Activated T-cell treated with anti-CD3 and anti-CD28 coated beads, Interleukin-2, amount 50 U/mL, for 4 hours (primary cell): ENCODE results near the gene SDK1. TPM values are rescaled to one million over a fixed set of nuclear protein-coding genes. Genes with fewer than 3 reads are reported as not detected.
"Not testable (repeated sequence)": the region's sequence is repeated elsewhere in the genome, so short reads cannot be mapped to it uniquely, and the experiment has no call there.

Experiments used
- ATAC-seq, 2 donors: fragments of 200-7000 bp; cut with Tn5 transposase; one replicate each; pipeline ENCODE4 v1.10.0; 2021
- DNase-seq: peaks from one replicate; pipeline ENCODE4 v3.0.0-alpha.2; 2020
- H3K27me3 Mint-ChIP-seq: one replicate; pipeline ENCODE4 v1.8.0; 2021; ENCODE audit warnings: low read depth, mixed read lengths
- H3K36me3 Mint-ChIP-seq: one replicate; pipeline ENCODE4 v1.8.0; 2022; ENCODE audit warnings: mixed read lengths; ENCODE audit not compliant: insufficient read depth
- H3K4me1 Mint-ChIP-seq: one replicate; pipeline ENCODE4 v1.8.0; 2021; ENCODE audit warnings: low read depth, mixed read lengths
- H3K4me3 Mint-ChIP-seq: one replicate; pipeline ENCODE4 v1.8.0; 2021; ENCODE audit warnings: mild to moderate bottlenecking, moderate library complexity, mixed read lengths
- H3K9me3 Mint-ChIP-seq: one replicate; pipeline ENCODE4 v1.8.0; 2021; ENCODE audit warnings: mixed read lengths
- total RNA-seq, 3 donors: library from RNA; stranded (reverse); gene quantifications; one replicate each; pipeline ENCODE4 v1.2.1, GENCODE V29; 2021

The SDK1 gene
- total RNA-seq, 3 donors from 2014 or later, result 0.05 to 0.79 (median 0.40) TPM

GRCh38 chr7:4208586-4208985 lies 907.5 kb downstream of the SDK1 start:
- DNase-seq (no peak), ATAC-seq (no peak)
- no peaks in the 10 kb centered on the region for H3K27me3 Mint-ChIP-seq
- no peak overlapping the region for H3K4me3 Mint-ChIP-seq
- H3K9me3 Mint-ChIP-seq, result no peaks in the 10 kb centered on the region
- peaks cover 8% of the 10 kb centered on the region for H3K4me1 Mint-ChIP-seq
- no peaks in the 10 kb centered on the region for H3K36me3 Mint-ChIP-seq

- Mint-ChIP-seq H3K27me3 (no peaks in the 10 kb centered on the region), H3K9me3 (no peaks in the 10 kb centered on the region), H3K4me1 (peaks cover 5% of the 10 kb centered on the region), H3K36me3 (no peaks in the 10 kb centered on the region), H3K4me3 (no peak overlapping the region)
- no peak for ATAC-seq
- DNase-seq, result no peak
Measured at GRCh38 chr7:4209126-4209525, 908.1 kb downstream of the SDK1 start.

- no peaks in the 10 kb centered on the region for H3K27me3 Mint-ChIP-seq
- no peaks in the 10 kb centered on the region for H3K4me1 Mint-ChIP-seq
- DNase-seq (no peak), ATAC-seq (no peak)
- no peaks in the 10 kb centered on the region for H3K9me3 Mint-ChIP-seq
- no peaks in the 10 kb centered on the region for H3K36me3 Mint-ChIP-seq
- H3K4me3 Mint-ChIP-seq, result no peak overlapping the region
Measured at GRCh38 chr7:4209966-4210365, 908.9 kb downstream of the SDK1 start.

GRCh38 chr7:4210821-4211220 lies 909.8 kb downstream of the SDK1 start:
- Mint-ChIP-seq H3K4me3 (no peak overlapping the region), H3K9me3 (no peaks in the 10 kb centered on the region), H3K36me3 (no peaks in the 10 kb centered on the region), H3K27me3 (no peaks in the 10 kb centered on the region), H3K4me1 (no peaks in the 10 kb centered on the region)
- ATAC-seq, result no peak
- DNase-seq, result no peak

- no peak for ATAC-seq
Measured at GRCh38 chr7:4211261-4211660, 910.2 kb downstream of the SDK1 start.

GRCh38 chr7:4212376-4212775 lies 911.3 kb downstream of the SDK1 start:
- H3K4me1 Mint-ChIP-seq, result no peaks in the 10 kb centered on the region
- no peaks in the 10 kb centered on the region for H3K27me3 Mint-ChIP-seq
- DNase-seq, result no peak
- H3K36me3 Mint-ChIP-seq, result no peaks in the 10 kb centered on the region
- no peaks in the 10 kb centered on the region for H3K9me3 Mint-ChIP-seq
- no peak for ATAC-seq
- H3K4me3 Mint-ChIP-seq, result no peak overlapping the region

More at GRCh38 chr7:4211261-4211660, 910.2 kb downstream of the SDK1 start:
- Mint-ChIP-seq H3K27me3 (no peaks in the 10 kb centered on the region), H3K9me3 (no peaks in the 10 kb centered on the region), H3K36me3 (no peaks in the 10 kb centered on the region), H3K4me3 (no peak overlapping the region), H3K4me1 (no peaks in the 10 kb centered on the region)
- no peak for DNase-seq

GRCh38 chr7:4214291-4215155 lies 913.5 kb downstream of the SDK1 start:
- Mint-ChIP-seq H3K27me3 (no peaks in the 10 kb centered on the region), H3K36me3 (no peaks in the 10 kb centered on the region), H3K9me3 (no peaks in the 10 kb centered on the region), H3K4me1 (no peaks in the 10 kb centered on the region), H3K4me3 (no peak overlapping the region)
- ATAC-seq (no peak), DNase-seq (no peak)

GRCh38 chr7:4215176-4215720 lies 914.2 kb downstream of the SDK1 start:
- DNase-seq, result no peak
- Mint-ChIP-seq H3K9me3 (no peaks in the 10 kb centered on the region), H3K27me3 (no peaks in the 10 kb centered on the region), H3K4me3 (no peak overlapping the region), H3K36me3 (no peaks in the 10 kb centered on the region), H3K4me1 (no peaks in the 10 kb centered on the region)
- no peak for ATAC-seq

GRCh38 chr7:4216016-4216415 lies 915.0 kb downstream of the SDK1 start:
- H3K9me3 Mint-ChIP-seq, result no peaks in the 10 kb centered on the region

GRCh38 chr7:4217126-4217660 lies 916.1 kb downstream of the SDK1 start:
- H3K4me1 Mint-ChIP-seq, DNase-seq, H3K9me3 Mint-ChIP-seq, ATAC-seq, H3K27me3 Mint-ChIP-seq, H3K36me3 Mint-ChIP-seq, H3K4me3 Mint-ChIP-seq: not testable (repeated sequence)

More at GRCh38 chr7:4216016-4216415, 915.0 kb downstream of the SDK1 start:
- Mint-ChIP-seq H3K27me3 (no peaks in the 10 kb centered on the region), H3K36me3 (no peaks in the 10 kb centered on the region), H3K4me3 (no peak overlapping the region), H3K4me1 (no peaks in the 10 kb centered on the region)
- DNase-seq (no peak), ATAC-seq (no peak)

- Mint-ChIP-seq H3K9me3 (no peaks in the 10 kb centered on the region), H3K4me3 (no peak overlapping the region), H3K27me3 (no peaks in the 10 kb centered on the region), H3K36me3 (no peaks in the 10 kb centered on the region), H3K4me1 (no peaks in the 10 kb centered on the region)
- DNase-seq (no peak), ATAC-seq (no peak)
Measured at GRCh38 chr7:4218481-4218880, 917.4 kb downstream of the SDK1 start.

- DNase-seq, result no peak
- no peak for ATAC-seq
Measured at GRCh38 chr7:4220011-4220410, 919.0 kb downstream of the SDK1 start.

GRCh38 chr7:4221043-4221442 lies 920.0 kb downstream of the SDK1 start:
- ATAC-seq, result no peak
- Mint-ChIP-seq H3K4me1 (no peaks in the 10 kb centered on the region), H3K27me3 (no peaks in the 10 kb centered on the region), H3K9me3 (no peaks in the 10 kb centered on the region), H3K4me3 (no peak overlapping the region), H3K36me3 (no peaks in the 10 kb centered on the region)
- no peak for DNase-seq

More at GRCh38 chr7:4220011-4220410, 919.0 kb downstream of the SDK1 start:
- no peaks in the 10 kb centered on the region for H3K9me3 Mint-ChIP-seq
- no peaks in the 10 kb centered on the region for H3K27me3 Mint-ChIP-seq
- H3K4me1 Mint-ChIP-seq, result no peaks in the 10 kb centered on the region
- H3K4me3 Mint-ChIP-seq, result no peak overlapping the region
- no peaks in the 10 kb centered on the region for H3K36me3 Mint-ChIP-seq

GRCh38 chr7:4222676-4223075 lies 921.6 kb downstream of the SDK1 start:
- no peaks in the 10 kb centered on the region for H3K27me3 Mint-ChIP-seq
- H3K4me3 Mint-ChIP-seq, result no peak overlapping the region
- ATAC-seq (no peak), DNase-seq (no peak)
- no peaks in the 10 kb centered on the region for H3K4me1 Mint-ChIP-seq
- H3K9me3 Mint-ChIP-seq, result no peaks in the 10 kb centered on the region
- H3K36me3 Mint-ChIP-seq, result no peaks in the 10 kb centered on the region

GRCh38 chr7:4225361-4225771 lies 924.3 kb downstream of the SDK1 start:
- Mint-ChIP-seq H3K9me3 (no peaks in the 10 kb centered on the region), H3K27me3 (no peaks in the 10 kb centered on the region), H3K36me3 (no peaks in the 10 kb centered on the region), H3K4me3 (no peak overlapping the region), H3K4me1 (no peaks in the 10 kb centered on the region)
- ATAC-seq (no peak), DNase-seq (no peak)
